Thyroid gland (tissue), 4 donors: Measurements from ENCODE around the gene RIPOR1.

Experiments used
- POLR2A ChIP-seq, 2 donors: fragments of 450-650 bp; IDR thresholded peaks; one replicate each; pipeline ENCODE4 v1.6.1; 2017; ENCODE audit warnings: antibody characterized with exemption in 2 of 2, mild to moderate bottlenecking in 2 of 2, moderate library complexity in 1 of 2
- TF ChIP-seq, protein P1 (sequence below), 6 experiments: fragments of 200-600 bp in 3 of 6; fragments of 450-650 bp in 3 of 6; sonication (generic) in 3 of 6; IDR thresholded peaks; one replicate each; pipeline ENCODE4 v1.5.1; 2016 to 2019; ENCODE audit warnings: antibody characterized with exemption in 6 of 6, mild to moderate bottlenecking in 2 of 6, inconsistent platforms in 1 of 6, moderate library complexity in 1 of 6

DNA sequence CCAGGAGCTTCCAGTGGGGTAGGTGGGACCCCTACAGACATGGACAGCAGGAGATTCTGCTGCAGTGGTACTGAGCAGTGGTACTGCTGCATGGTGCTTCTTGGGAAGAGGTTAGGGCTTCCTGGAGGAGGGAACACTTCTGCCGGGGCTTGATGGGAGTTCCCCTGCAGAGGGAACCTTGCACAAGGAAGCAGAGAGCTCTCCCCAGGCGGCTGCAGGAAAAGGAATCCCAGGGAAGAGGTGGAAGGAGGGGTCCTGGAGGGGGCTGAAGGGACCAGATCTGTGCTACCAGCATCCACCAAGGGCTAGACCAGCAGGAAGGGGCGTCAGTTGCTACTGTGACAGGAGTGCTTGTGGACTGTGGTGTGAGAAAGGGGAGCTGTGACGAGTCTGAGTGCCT, 10.6 kb downstream of the RIPOR1 start:
- TF ChIP-seq, protein P1, sequence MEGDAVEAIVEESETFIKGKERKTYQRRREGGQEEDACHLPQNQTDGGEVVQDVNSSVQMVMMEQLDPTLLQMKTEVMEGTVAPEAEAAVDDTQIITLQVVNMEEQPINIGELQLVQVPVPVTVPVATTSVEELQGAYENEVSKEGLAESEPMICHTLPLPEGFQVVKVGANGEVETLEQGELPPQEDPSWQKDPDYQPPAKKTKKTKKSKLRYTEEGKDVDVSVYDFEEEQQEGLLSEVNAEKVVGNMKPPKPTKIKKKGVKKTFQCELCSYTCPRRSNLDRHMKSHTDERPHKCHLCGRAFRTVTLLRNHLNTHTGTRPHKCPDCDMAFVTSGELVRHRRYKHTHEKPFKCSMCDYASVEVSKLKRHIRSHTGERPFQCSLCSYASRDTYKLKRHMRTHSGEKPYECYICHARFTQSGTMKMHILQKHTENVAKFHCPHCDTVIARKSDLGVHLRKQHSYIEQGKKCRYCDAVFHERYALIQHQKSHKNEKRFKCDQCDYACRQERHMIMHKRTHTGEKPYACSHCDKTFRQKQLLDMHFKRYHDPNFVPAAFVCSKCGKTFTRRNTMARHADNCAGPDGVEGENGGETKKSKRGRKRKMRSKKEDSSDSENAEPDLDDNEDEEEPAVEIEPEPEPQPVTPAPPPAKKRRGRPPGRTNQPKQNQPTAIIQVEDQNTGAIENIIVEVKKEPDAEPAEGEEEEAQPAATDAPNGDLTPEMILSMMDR (IDR thresholded peaks at IDR 0.05), result no peak
- no peak for TF ChIP-seq POLR2A (IDR thresholded peaks at IDR 0.05)
